Spleen (tissue), 11 donors: Measurements from ENCODE around the gene DENND4B. TPM values are rescaled to one million over a fixed set of nuclear protein-coding genes. Genes with fewer than 3 reads are reported as not detected.

Source experiments
- DNase-seq: peaks from one replicate; pipeline ENCODE4 v3.0.0-alpha.2; 2020
- H3K27ac ChIP-seq, 8 donors: fragments of 200-600 bp; sonication (generic) in 7 of 8; 1 replicate in 4 of 8; 2 replicates in 4 of 8; pipeline versions ENCODE4 v1.5.0 to v1.8.0; 2016 to 2021; ENCODE audit warnings: inconsistent platforms in 4 of 8, mild to moderate bottlenecking in 4 of 8, moderate library complexity in 1 of 8
- H3K27me3 ChIP-seq, 7 donors: fragments of 200-600 bp; sonication (generic) in 6 of 7; replicated peaks in 1 of 7; 1 replicate in 4 of 7; 2 replicates in 3 of 7; pipeline versions ENCODE4 v1.5.0 to v1.8.0; 2016 to 2021; ENCODE audit warnings: inconsistent platforms in 3 of 7, mild to moderate bottlenecking in 1 of 7
- H3K36me3 ChIP-seq, 6 donors: fragments of 200-600 bp; sonication (generic) in 5 of 6; 1 replicate in 4 of 6; 2 replicates in 2 of 6; pipeline versions ENCODE4 v1.5.0 to v1.8.0; 2016 to 2021; ENCODE audit warnings: inconsistent platforms in 2 of 6
- H3K4me1 ChIP-seq, 6 donors: fragments of 200-600 bp; sonication (generic) in 5 of 6; 1 replicate in 3 of 6; 2 replicates in 3 of 6; pipeline versions ENCODE4 v1.5.0 to v1.8.0; 2016 to 2021; ENCODE audit warnings: inconsistent platforms in 3 of 6
- H3K4me3 ChIP-seq, 8 donors: fragments of 200-600 bp; sonication (generic) in 7 of 8; 1 replicate in 4 of 8; 2 replicates in 4 of 8; pipeline versions ENCODE4 v1.5.0 to v1.8.0; 2016 to 2021; ENCODE audit warnings: inconsistent platforms in 4 of 8, mild to moderate bottlenecking in 4 of 8, moderate library complexity in 2 of 8
- H3K9me3 ChIP-seq, 8 donors: fragments of 200-600 bp; sonication (generic) in 7 of 8; 1 replicate in 4 of 8; 2 replicates in 4 of 8; pipeline versions ENCODE4 v1.5.0 to v1.8.0; 2016 to 2021; ENCODE audit warnings: inconsistent platforms in 4 of 8
- POLR2A ChIP-seq, 3 donors: fragments of 450-650 bp; IDR thresholded peaks; one replicate each; pipeline ENCODE4 v1.5.1; 2017; ENCODE audit warnings: antibody characterized with exemption in 3 of 3, mild to moderate bottlenecking in 1 of 3
- POLR2AphosphoS5 ChIP-seq, 3 donors: sonication (generic); formaldehyde crosslinking; IDR thresholded peaks; one replicate each; pipeline ENCODE4 v1.5.1; 2017; ENCODE audit warnings: antibody characterized with exemption in 3 of 3
- WGBS, 5 donors: extraction: QIAGEN DNeasy Blood & Tissue Kit in 3 of 5; methylation state at CpG; one replicate each; pipeline versions ENCODE4 v1.1.5 to v1.1.7; 2013 to 2018; 5-methylcytosine and 5-hydroxymethylcytosine counted together
- intact Hi-C: fragments of 100-400 bp; cut with DNase I; formaldehyde crosslinking; loops from one replicate; pipeline ENCODE4 v1.15.0; 2023; ENCODE audit warnings: low total_unique reads
- polyA plus RNA-seq, 3 donors: library from polyadenylated mRNA; stranded (reverse); fragments of 200-250 nt; gene quantifications; one replicate each; pipeline ENCODE4 v1.2.1, GENCODE V29; 2013
- total RNA-seq, 7 donors: library from RNA; depleted of rRNA in 3 of 7; stranded (reverse); fragments of >200 nt in 3 of 7; fragmentation: NEBNext Ultra II Directional in 4 of 7; extraction: Animal tissue kit (Norgen Biotek cat#: 25700) in 4 of 7; gene quantifications; one replicate each; pipeline versions ENCODE4 v1.1.0 to v1.2.1, GENCODE V29; 2016 to 2021
- TF ChIP-seq, protein P1 (sequence below), 11 experiments: fragments of 200-600 bp in 7 of 11; fragments of 450-650 bp in 4 of 11; sonication (generic) in 4 of 11; IDR thresholded peaks in 8 of 11; conservative IDR thresholded peaks in 3 of 11; 1 replicate in 7 of 11; 2 replicates in 4 of 11; pipeline versions ENCODE4 v1.4.0 to v1.8.0; 2016 to 2021; ENCODE audit warnings: antibody characterized with exemption in 11 of 11, inconsistent platforms in 4 of 11, mild to moderate bottlenecking in 1 of 11
- donor health status: healthy with polysubstance abuse.
- donor health status: DM: no; HTN: no; CAD: no; lungs with moderate emphysema.
- donor health status: DM: no; HTN: no; CAD: no.
- donor health status: Bipolar disorder and iron deficiency.
- donor health status: healthy.
- donor health status: DM: no; HTN: no; CAD: no.
- donor health status: DM: yes; HTN: yes; CAD: no.

DENND4B gene
- total and polyA plus RNA-seq, 10 donors, result 47.7 to 211 (median 153) TPM

DNA sequence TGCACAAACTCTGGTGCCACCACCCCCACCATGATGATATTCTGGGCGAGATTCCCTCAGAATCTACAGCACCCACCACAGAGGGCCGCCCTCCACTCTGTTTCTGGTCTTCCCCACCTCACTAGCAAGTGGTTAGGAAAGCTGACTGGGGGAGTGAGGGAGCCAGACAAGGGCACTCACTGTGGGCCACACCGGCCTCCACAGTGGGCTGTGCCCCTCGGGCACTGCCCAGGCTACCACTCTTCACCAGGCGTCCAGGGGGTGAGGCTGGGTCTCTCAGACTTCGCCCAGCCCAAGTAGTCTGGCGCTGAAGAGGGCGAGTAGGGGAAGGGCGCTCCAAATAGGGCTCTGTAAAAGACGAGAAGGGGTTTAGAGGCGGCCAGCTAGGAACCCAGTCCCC lies 12.6 kb downstream of the DENND4B start:
- Histone ChIP-seq H3K36me3 (peaks cover 7 to 100% (median 96%) of the 10 kb centered on the region in 6 donors), H3K27me3 (no peaks in the 10 kb centered on the region), H3K4me1 (peaks cover 0 to 10% (median 2%) of the 10 kb centered on the region in 6 donors), H3K9me3 (no peaks in the 10 kb centered on the region), H3K4me3 (no peak overlapping the region), H3K27ac (no peak overlapping the region)
- WGBS, 5 donors, result 96 to 100% (median 96%) methylated on average over 11 of the region's 11 CpGs
- DNase-seq, result peak; percentile 39
- TF ChIP-seq POLR2AphosphoS5 (IDR thresholded peaks at IDR 0.05) (no peak), POLR2A (IDR thresholded peaks at IDR 0.05) (no peak)
- TF ChIP-seq, protein P1, sequence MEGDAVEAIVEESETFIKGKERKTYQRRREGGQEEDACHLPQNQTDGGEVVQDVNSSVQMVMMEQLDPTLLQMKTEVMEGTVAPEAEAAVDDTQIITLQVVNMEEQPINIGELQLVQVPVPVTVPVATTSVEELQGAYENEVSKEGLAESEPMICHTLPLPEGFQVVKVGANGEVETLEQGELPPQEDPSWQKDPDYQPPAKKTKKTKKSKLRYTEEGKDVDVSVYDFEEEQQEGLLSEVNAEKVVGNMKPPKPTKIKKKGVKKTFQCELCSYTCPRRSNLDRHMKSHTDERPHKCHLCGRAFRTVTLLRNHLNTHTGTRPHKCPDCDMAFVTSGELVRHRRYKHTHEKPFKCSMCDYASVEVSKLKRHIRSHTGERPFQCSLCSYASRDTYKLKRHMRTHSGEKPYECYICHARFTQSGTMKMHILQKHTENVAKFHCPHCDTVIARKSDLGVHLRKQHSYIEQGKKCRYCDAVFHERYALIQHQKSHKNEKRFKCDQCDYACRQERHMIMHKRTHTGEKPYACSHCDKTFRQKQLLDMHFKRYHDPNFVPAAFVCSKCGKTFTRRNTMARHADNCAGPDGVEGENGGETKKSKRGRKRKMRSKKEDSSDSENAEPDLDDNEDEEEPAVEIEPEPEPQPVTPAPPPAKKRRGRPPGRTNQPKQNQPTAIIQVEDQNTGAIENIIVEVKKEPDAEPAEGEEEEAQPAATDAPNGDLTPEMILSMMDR (IDR thresholded peaks at IDR 0.05 in 8 of 11, conservative IDR thresholded peaks at IDR 0.05 in 3 of 11), result no peak
- intact Hi-C loops, result no loop called here

DNA sequence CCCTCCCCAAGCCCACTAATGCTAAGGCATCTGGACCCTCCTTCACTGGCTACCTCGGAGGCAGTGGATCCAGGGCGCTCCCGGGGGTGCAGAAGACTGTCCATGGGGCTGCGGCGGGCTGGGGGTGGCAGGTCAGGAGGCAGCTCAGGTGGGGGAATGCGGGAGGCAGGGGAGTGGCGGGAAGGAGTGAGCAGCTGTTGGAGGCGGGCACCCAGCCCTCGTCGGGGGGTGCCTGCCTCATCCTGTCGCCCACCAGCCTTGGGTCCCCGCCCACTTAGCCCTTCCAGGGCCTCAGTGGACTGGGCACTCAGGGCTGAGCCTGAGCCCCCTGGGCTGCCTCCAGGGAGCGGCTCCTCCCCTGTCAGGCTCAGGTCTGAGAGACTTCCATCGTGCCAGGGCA lies 13.1 kb downstream of the DENND4B start:
- WGBS, 5 donors, result 83 to 97% (median 93%) methylated on average over 11 to 14 of the region's 14 CpGs
- H3K36me3 ChIP-seq, result peaks cover 7 to 97% (median 91%) of the 10 kb centered on the region in 6 donors
- no peaks in the 10 kb centered on the region for H3K9me3 ChIP-seq
- TF ChIP-seq POLR2A (IDR thresholded peaks at IDR 0.05) (no peak), POLR2AphosphoS5 (IDR thresholded peaks at IDR 0.05) (peak in 1 of 3 donors; percentile 45)
- DNase-seq, result peak; percentile 70
- H3K4me1 ChIP-seq, result peaks cover 0 to 15% (median 7%) of the 10 kb centered on the region in 6 donors
- intact Hi-C loops, result no loop called here
- H3K27ac ChIP-seq, result no peak overlapping the region
- no peak overlapping the region for H3K4me3 ChIP-seq
- H3K27me3 ChIP-seq, result no peaks in the 10 kb centered on the region

DNA sequence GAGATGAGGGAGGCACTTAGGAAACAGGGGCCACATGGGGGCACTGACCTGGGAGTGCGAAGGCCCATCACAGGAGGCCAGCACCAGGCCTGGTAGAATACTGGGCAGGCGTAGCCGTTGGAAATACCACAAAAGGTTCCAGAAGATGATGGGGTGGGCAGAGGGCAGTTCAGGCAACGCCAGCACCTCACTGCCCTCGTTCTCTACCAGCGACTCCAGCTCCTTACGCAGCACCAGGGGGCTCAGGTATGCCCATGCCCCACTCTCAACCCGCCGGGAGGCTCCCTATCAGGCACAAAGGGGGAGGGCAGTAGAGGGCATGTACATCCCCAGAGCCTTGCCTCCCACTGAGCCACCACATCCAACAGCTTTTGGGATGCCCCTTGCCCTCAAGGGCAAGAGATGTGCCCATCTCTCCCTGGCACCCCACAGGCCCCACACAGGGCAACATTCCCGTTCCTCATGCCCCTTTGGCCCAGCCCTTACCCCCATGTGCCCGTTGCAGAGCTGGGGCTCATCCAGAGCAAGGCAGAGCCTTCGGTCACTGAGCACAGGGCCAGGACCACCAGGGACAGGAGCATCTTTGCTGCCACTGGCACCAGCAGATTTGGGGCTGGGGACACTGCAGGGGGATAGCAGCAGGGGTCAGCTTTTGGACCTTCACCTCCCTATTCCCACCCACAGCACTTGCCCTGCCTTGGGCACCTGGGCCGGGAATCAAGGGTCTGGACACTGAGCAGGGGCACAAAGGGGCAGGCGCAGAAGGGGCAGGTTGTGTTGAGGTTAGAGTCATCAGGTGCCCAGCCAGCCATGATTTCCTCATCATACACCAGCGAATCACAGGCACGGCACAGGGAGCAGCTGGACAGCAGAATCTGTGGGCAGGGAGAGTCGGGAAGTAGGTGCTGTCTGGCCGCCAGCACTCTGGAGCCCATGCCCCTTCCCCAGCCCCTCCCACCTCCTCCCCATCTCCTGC lies 14.1 kb downstream of the DENND4B start:
- H3K27me3 ChIP-seq, result no peaks in the 10 kb centered on the region
- H3K4me1 ChIP-seq, result peaks cover 0 to 22% (median 12%) of the 10 kb centered on the region in 6 donors
- WGBS, 5 donors, result 92 to 96% (median 95%) methylated on average over 18 of the region's 18 CpGs
- intact Hi-C loops, result no loop called here
- no peak overlapping the region for H3K4me3 ChIP-seq
- H3K27ac ChIP-seq, result peak overlapping the region in 1 of 8 donors; percentile 36
- DNase-seq, result peak; percentile 62
- no peaks in the 10 kb centered on the region for H3K9me3 ChIP-seq
- peaks cover 7 to 87% (median 81%) of the 10 kb centered on the region in 6 donors for H3K36me3 ChIP-seq
- TF ChIP-seq POLR2A (IDR thresholded peaks at IDR 0.05) (no peak), POLR2AphosphoS5 (IDR thresholded peaks at IDR 0.05) (peak; percentile 5 to 59 (median 25))
- TF ChIP-seq, protein P1 (IDR thresholded peaks at IDR 0.05 in 8 of 11, conservative IDR thresholded peaks at IDR 0.05 in 3 of 11), result no peak

DNA sequence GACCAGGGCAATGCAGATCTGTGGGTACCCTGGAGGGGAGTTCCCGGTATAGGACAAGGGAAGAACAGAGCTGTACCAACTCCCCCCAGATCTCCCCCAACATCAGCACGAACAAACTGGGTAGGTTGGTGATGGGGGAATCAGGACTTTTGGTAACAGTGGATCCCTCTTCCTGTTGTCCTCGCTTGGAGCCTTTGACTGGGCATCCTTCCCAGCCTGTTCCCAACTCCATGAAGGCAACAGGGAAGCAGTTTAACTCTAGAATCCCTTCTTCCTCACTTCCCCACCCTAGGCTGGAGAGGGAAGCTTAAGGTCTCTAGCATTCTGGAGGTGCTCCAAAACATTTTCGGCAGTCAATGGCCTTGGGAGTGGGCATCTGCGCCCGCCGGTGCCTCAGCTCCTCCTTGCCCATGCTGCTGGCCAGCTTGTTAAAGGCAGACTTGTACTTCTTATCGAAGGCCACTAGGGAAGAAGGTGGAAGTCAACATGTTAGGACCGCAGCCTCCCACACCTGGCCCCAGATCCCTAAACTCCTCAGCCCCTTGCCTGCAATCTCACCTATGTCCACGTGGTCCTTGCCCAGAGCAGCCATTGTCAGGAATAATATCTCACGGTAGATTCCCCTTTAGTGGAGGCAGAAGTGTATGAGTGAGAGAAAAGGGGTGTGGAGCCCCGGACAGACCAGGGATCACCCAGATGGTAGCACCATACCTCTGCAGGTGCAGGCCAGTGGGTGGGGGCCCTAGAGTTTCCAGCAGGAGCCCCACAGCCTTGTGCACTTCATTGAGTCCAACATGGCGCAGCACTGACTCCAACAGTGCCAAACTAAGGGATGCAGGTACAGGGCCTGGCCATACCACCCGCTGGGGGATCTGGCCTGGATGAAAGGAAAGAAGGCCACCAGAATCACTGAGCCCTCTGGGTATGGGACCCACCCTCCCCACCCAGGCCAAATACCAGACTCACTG lies 16.3 kb downstream of the DENND4B start:
- WGBS, 5 donors, result 90 to 92% (median 91%) methylated on average over 13 to 14 of the region's 14 CpGs
- Histone ChIP-seq H3K9me3 (no peaks in the 10 kb centered on the region), H3K4me1 (peaks cover 0 to 22% (median 12%) of the 10 kb centered on the region in 6 donors), H3K4me3 (no peak overlapping the region), H3K36me3 (peaks cover 0 to 66% (median 59%) of the 10 kb centered on the region in 6 donors), H3K27me3 (no peaks in the 10 kb centered on the region), H3K27ac (peak overlapping the region in 2 of 8 donors; percentile 58 to 72)
- intact Hi-C loops, result no loop called here
- TF ChIP-seq POLR2A (IDR thresholded peaks at IDR 0.05) (no peak), POLR2AphosphoS5 (IDR thresholded peaks at IDR 0.05) (peak in 1 of 3 donors; percentile 15)
- TF ChIP-seq, protein P1 (IDR thresholded peaks at IDR 0.05 in 8 of 11, conservative IDR thresholded peaks at IDR 0.05 in 3 of 11), result no peak
- DNase-seq, result peak; percentile 54
